Adrenal gland (tissue), 5 donors: ENCODE measurements around the gene C1QTNF9.

Experiments
- CTCF ChIP-seq, 6 experiments: fragments of 450-650 bp in 4 of 6; fragments of 200-600 bp in 2 of 6; sonication (generic) in 1 of 6; IDR thresholded peaks; 1 replicate in 5 of 6; 2 replicates in 1 of 6; pipeline versions ENCODE4 v1.5.1 to v1.8.0; 2016 to 2021; ENCODE audit warnings: antibody characterized with exemption in 6 of 6, mild to moderate bottlenecking in 2 of 6, moderate library complexity in 1 of 6
- POLR2A ChIP-seq, 2 donors: fragments of 450-650 bp; IDR thresholded peaks; one replicate each; pipeline ENCODE4 v1.6.1; 2017; ENCODE audit warnings: antibody characterized with exemption in 2 of 2, mild to moderate bottlenecking in 2 of 2, moderate library complexity in 1 of 2
- donor health status: DM: no; HTN: no; CAD: no.

GRCh38 chr13:24360106-24360505 is 50.7 kb downstream of the C1QTNF9 start:
- TF ChIP-seq CTCF (IDR thresholded peaks at IDR 0.05) (no peak), POLR2A (IDR thresholded peaks at IDR 0.05) (no peak)
